H9 (cell line): ENCODE data around the gene DPH7. TPM values are rescaled to one million over a fixed set of nuclear protein-coding genes. Genes with fewer than 3 reads are reported as not detected.

Experiments
- DNase-seq: peaks from one replicate; pipeline ENCODE4 v3.0.0-alpha.2; 2017
- H2AFZ ChIP-seq: one replicate; pipeline ENCODE4 v1.6.1; 2013; ENCODE audit warnings: mild to moderate bottlenecking, low read length, control low read depth, moderate library complexity
- H2AK5ac ChIP-seq: 2 replicates; pipeline ENCODE4 v1.6.1; 2013; ENCODE audit warnings: low read length, control low read depth, mixed read lengths; ENCODE audit not compliant: insufficient read length
- H2BK120ac ChIP-seq: one replicate; pipeline ENCODE4 v1.6.1; 2013; ENCODE audit warnings: low read depth, mild to moderate bottlenecking, low read length, control low read depth, inconsistent platforms; ENCODE audit not compliant: poor library complexity, severe bottlenecking
- H2BK12ac ChIP-seq: 2 replicates; pipeline ENCODE4 v1.6.1; 2013; ENCODE audit warnings: low read length, control low read depth, mixed read lengths, low read depth; ENCODE audit not compliant: insufficient read length
- H2BK15ac ChIP-seq: 2 replicates; pipeline ENCODE4 v1.6.1; 2013; ENCODE audit warnings: low read depth, low read length, control low read depth
- H2BK20ac ChIP-seq: one replicate; pipeline ENCODE4 v1.6.1; 2013; ENCODE audit warnings: low read depth, mild to moderate bottlenecking, low read length, control low read depth, inconsistent platforms; ENCODE audit not compliant: poor library complexity, severe bottlenecking
- H2BK5ac ChIP-seq: 2 replicates; pipeline ENCODE4 v1.6.1; 2013; ENCODE audit warnings: low read length, control low read depth, mixed read lengths; ENCODE audit not compliant: insufficient read length
- H3K14ac ChIP-seq: 2 replicates; pipeline ENCODE4 v1.6.1; 2013; ENCODE audit warnings: low read length, control low read depth; ENCODE audit not compliant: insufficient read depth
- H3K18ac ChIP-seq: 2 replicates; pipeline ENCODE4 v1.6.1; 2013; ENCODE audit warnings: low read depth, mild to moderate bottlenecking, mixed read lengths, low read length, control low read depth; ENCODE audit not compliant: insufficient read length
- H3K23ac ChIP-seq: 2 replicates; pipeline ENCODE4 v1.6.1; 2013; ENCODE audit warnings: low read length, control low read depth, mixed read lengths, low read depth; ENCODE audit not compliant: insufficient read length
- H3K23me2 ChIP-seq: 2 replicates; pipeline ENCODE4 v1.6.1; 2013; ENCODE audit warnings: low read depth, mild to moderate bottlenecking, mixed read lengths, low read length, control low read depth; ENCODE audit not compliant: insufficient read length, poor library complexity, severe bottlenecking
- H3K27ac ChIP-seq: 2 replicates; pipeline ENCODE4 v1.5.1; 2013; ENCODE audit warnings: low read length, control low read depth, mixed read lengths, low read depth; ENCODE audit not compliant: insufficient read length
- H3K27me3 ChIP-seq: 2 replicates; pipeline ENCODE4 v1.6.1; 2013; ENCODE audit warnings: low read length, control low read depth, inconsistent platforms; ENCODE audit not compliant: insufficient read depth
- H3K4ac ChIP-seq: 2 replicates; pipeline ENCODE4 v1.6.1; 2013; ENCODE audit warnings: low read depth, mild to moderate bottlenecking, control low read depth, inconsistent platforms, low read length, moderate library complexity
- H3K4me1 ChIP-seq: 2 replicates; pipeline ENCODE4 v1.6.1; 2013; ENCODE audit warnings: low read length, control low read depth, inconsistent platforms; ENCODE audit not compliant: insufficient read depth
- H3K4me2 ChIP-seq: 2 replicates; pipeline ENCODE4 v1.6.1; 2013; ENCODE audit warnings: low read length, control low read depth, mixed read lengths; ENCODE audit not compliant: insufficient read length, insufficient read depth
- H3K56ac ChIP-seq: 2 replicates; pipeline ENCODE4 v1.6.1; 2013; ENCODE audit warnings: low read depth, mild to moderate bottlenecking, mixed read lengths, low read length, control low read depth; ENCODE audit not compliant: insufficient read length
- H3K79me1 ChIP-seq: 2 replicates; pipeline ENCODE4 v1.6.1; 2013; ENCODE audit warnings: low read depth, mild to moderate bottlenecking, moderate library complexity, low read length, control low read depth, inconsistent platforms; ENCODE audit not compliant: insufficient read depth, poor library complexity, severe bottlenecking
- H3K79me2 ChIP-seq: 2 replicates; pipeline ENCODE4 v1.6.1; 2013; ENCODE audit warnings: low read length, control low read depth, inconsistent platforms; ENCODE audit not compliant: insufficient read depth
- H3K9ac ChIP-seq: 2 replicates; pipeline ENCODE4 v1.6.1; 2013; ENCODE audit warnings: low read length, control low read depth, mixed read lengths; ENCODE audit not compliant: insufficient read length; ENCODE audit errors: extremely low read depth
- H3K9me3 ChIP-seq: one replicate; pipeline ENCODE4 v1.6.1; 2013; ENCODE audit warnings: low read depth, low read length, inconsistent platforms; ENCODE audit not compliant: control insufficient read depth
- H3T11ph ChIP-seq: one replicate; pipeline ENCODE4 v1.6.1; 2013; ENCODE audit warnings: mild to moderate bottlenecking, low read length, control low read depth, inconsistent platforms
- H4K20me1 ChIP-seq: one replicate; pipeline ENCODE4 v1.6.1; 2013; ENCODE audit not compliant: control insufficient read depth, insufficient read length, insufficient read depth
- H4K5ac ChIP-seq: 2 replicates; pipeline ENCODE4 v1.6.1; 2013; ENCODE audit warnings: low read depth, mild to moderate bottlenecking, mixed read lengths, low read length, control low read depth; ENCODE audit not compliant: insufficient read length
- H4K8ac ChIP-seq: replicated peaks from 2 replicates; pipeline ENCODE4 v1.6.1; 2013; ENCODE audit warnings: low read length, control low read depth, mixed read lengths, low read depth; ENCODE audit not compliant: insufficient read length
- H4K91ac ChIP-seq: 2 replicates; pipeline ENCODE4 v1.6.1; 2013; ENCODE audit warnings: low read depth, mild to moderate bottlenecking, moderate library complexity, mixed read lengths, low read length, control low read depth; ENCODE audit not compliant: insufficient read length
- H3K27ac Mint-ChIP-seq, 3 experiments: 2 replicates in 2 of 3; 3 replicates in 1 of 3; pipeline ENCODE4 v1.8.0; 2020 to 2021; ENCODE audit warnings: mixed read lengths in 3 of 3, mild to moderate bottlenecking in 1 of 3, moderate library complexity in 1 of 3
- H3K27me3 Mint-ChIP-seq: 2 replicates; pipeline ENCODE4 v1.8.0; 2021; ENCODE audit warnings: low read depth, mild to moderate bottlenecking, moderate library complexity, mixed read lengths
- H3K36me3 Mint-ChIP-seq, 3 experiments: 2 replicates in 2 of 3; 3 replicates in 1 of 3; pipeline ENCODE4 v1.8.0; 2020 to 2021; ENCODE audit warnings: low read depth in 3 of 3, mixed read lengths in 3 of 3; ENCODE audit not compliant: insufficient read depth in 1 of 3
- H3K4me1 Mint-ChIP-seq, 2 experiments: 2 replicates each; pipeline ENCODE4 v1.8.0; 2020; ENCODE audit warnings: mixed read lengths in 2 of 2
- H3K4me3 Mint-ChIP-seq, 2 experiments: 2 replicates in 1 of 2; 3 replicates in 1 of 2; pipeline ENCODE4 v1.8.0; 2020 to 2021; ENCODE audit warnings: mild to moderate bottlenecking in 2 of 2, mixed read lengths in 2 of 2, moderate library complexity in 1 of 2
- H3K9me3 Mint-ChIP-seq, 2 experiments: 2 replicates in 1 of 2; 3 replicates in 1 of 2; pipeline ENCODE4 v1.8.0; 2020; ENCODE audit warnings: mild to moderate bottlenecking in 2 of 2, mixed read lengths in 2 of 2, moderate library complexity in 1 of 2
- CTCF ChIP-seq: fragments of 200-600 bp; sonication (generic); conservative IDR thresholded peaks from 3 replicates; pipeline ENCODE4 v1.8.0; 2021; ENCODE audit warnings: antibody characterized with exemption, mild to moderate bottlenecking
- WGBS: extraction: QIAGEN DNeasy Blood & Tissue Kit; methylation state at CpG from one replicate; pipeline ENCODE4 v1.1.7; 2013; ENCODE audit warnings: missing lambda C conversion rate, low lambda C conversion rate, mixed read lengths; ENCODE audit not compliant: insufficient read length; ENCODE audit errors: extremely low coverage; 5-methylcytosine and 5-hydroxymethylcytosine counted together
- total RNA-seq: library from RNA; stranded (reverse); gene quantifications from 2 replicates; pipeline ENCODE4 v1.2.1, GENCODE V29; 2021

DPH7 gene
- total RNA-seq, 1 experiment from 2014 or later, result 51.3 TPM

GRCh38 chr9:137575716-137576411, 2.9 kb downstream of the DPH7 start:
- Histone ChIP-seq H4K8ac (no peak overlapping the region), H3K18ac (no peak overlapping the region), H3K23me2 (peaks cover 12% of the 10 kb centered on the region), H4K20me1 (no peaks in the 10 kb centered on the region), H2AFZ (no peak overlapping the region), H2AK5ac (no peak overlapping the region), H3K79me1 (peaks cover 17% of the 10 kb centered on the region), H3K4ac (no peak overlapping the region), H2BK20ac (no peak overlapping the region), H3K27me3 (no peaks in the 10 kb centered on the region), H3K9me3 (no peaks in the 10 kb centered on the region), H3K9ac (no peak overlapping the region), H3K4me2 (no peak overlapping the region), H4K91ac (no peak overlapping the region), H4K5ac (no peak overlapping the region), H2BK5ac (no peak overlapping the region), H3K4me1 (peaks cover 4% of the 10 kb centered on the region; the same call in 1 of the 2 replicates), H2BK12ac (no peak overlapping the region), H3K23ac (no peak overlapping the region), H3K56ac (no peak overlapping the region), H3T11ph (no peak overlapping the region), H2BK15ac (no peak overlapping the region), H3K14ac (no peak overlapping the region), H2BK120ac (no peak overlapping the region), H3K79me2 (peaks cover 10% of the 10 kb centered on the region; the same call in 1 of the 2 replicates), H3K27ac (no peak overlapping the region)
- no peak for TF ChIP-seq CTCF
- Mint-ChIP-seq H3K27ac (no peak overlapping the region), H3K4me1 (peaks cover 22 to 28% of the 10 kb centered on the region in 2 experiments), H3K9me3 (no peaks in the 10 kb centered on the region), H3K27me3 (no peaks in the 10 kb centered on the region), H3K4me3 (peak overlapping the region; percentile 34 to 57; a peak in 2 of 5 replicates), H3K36me3 (peaks cover 39 to 60% (median 49%) of the 10 kb centered on the region in 3 experiments)
- WGBS, result no CpG with 5 or more reads among the region's 12 CpGs
- no peak for DNase-seq
